Measurements from ENCODE around the gene GCNT4. TPM values are rescaled to one million over a fixed set of nuclear protein-coding genes. Genes with fewer than 3 reads are reported as not detected.

Gene GCNT4
- total RNA-seq, 4 donors from 2014 or later: 0.66 to 1.5 (median 1.1) TPM

- TF ChIP-seq, protein P1, sequence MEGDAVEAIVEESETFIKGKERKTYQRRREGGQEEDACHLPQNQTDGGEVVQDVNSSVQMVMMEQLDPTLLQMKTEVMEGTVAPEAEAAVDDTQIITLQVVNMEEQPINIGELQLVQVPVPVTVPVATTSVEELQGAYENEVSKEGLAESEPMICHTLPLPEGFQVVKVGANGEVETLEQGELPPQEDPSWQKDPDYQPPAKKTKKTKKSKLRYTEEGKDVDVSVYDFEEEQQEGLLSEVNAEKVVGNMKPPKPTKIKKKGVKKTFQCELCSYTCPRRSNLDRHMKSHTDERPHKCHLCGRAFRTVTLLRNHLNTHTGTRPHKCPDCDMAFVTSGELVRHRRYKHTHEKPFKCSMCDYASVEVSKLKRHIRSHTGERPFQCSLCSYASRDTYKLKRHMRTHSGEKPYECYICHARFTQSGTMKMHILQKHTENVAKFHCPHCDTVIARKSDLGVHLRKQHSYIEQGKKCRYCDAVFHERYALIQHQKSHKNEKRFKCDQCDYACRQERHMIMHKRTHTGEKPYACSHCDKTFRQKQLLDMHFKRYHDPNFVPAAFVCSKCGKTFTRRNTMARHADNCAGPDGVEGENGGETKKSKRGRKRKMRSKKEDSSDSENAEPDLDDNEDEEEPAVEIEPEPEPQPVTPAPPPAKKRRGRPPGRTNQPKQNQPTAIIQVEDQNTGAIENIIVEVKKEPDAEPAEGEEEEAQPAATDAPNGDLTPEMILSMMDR (IDR thresholded peaks at IDR 0.05; ENCODE audit: low read depth): no peak
These were observed 28.8 kb downstream of the GCNT4 start for GRCh38 chr5:75023368-75024159.

- TF ChIP-seq, protein P1 (IDR thresholded peaks at IDR 0.05; ENCODE audit: low read depth): no peak
These were observed 30.6 kb downstream of the GCNT4 start for GRCh38 chr5:75021800-75022199.

- TF ChIP-seq, protein P1 (IDR thresholded peaks at IDR 0.05; ENCODE audit: low read depth): no peak
These were observed 31.1 kb downstream of the GCNT4 start for GRCh38 chr5:75021219-75021618.

DNA sequence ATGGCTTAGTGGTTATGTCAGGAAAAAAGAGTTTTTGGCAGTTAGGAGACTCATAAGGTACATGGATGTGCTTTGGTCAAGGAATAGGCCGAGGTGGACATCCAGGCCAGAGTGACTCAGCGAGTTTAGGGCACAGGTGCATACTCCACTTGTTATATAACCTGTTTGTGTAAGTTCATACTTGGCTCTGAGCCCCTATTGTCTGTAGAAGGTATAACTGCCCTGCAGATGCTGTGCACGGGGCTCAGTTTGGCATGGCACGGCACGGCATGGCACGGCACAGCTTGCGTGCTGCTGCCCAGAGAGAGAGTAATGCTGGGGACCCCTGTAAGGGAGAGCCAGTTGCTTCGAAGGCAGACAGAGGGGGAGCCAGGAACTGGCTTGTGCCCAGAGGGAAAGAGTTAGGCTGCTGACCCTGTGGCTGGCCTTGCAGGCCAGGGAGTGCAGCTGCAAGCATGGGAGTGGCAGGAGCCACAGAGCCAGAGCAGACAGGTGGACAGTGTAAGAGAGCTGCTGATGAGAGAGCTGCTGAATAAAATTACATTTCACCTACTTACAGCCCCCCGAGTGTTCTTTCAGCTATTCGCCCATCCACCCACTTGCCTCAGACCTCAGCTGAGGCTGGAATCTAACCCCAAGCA, 32.2 kb downstream of the GCNT4 start:
- TF ChIP-seq, protein P1 (IDR thresholded peaks at IDR 0.05; ENCODE audit: low read depth): no peak

GRCh38 chr5:75018805-75019587, 33.4 kb downstream of the GCNT4 start:
- TF ChIP-seq, protein P1 (IDR thresholded peaks at IDR 0.05; ENCODE audit: low read depth): no peak

DNA sequence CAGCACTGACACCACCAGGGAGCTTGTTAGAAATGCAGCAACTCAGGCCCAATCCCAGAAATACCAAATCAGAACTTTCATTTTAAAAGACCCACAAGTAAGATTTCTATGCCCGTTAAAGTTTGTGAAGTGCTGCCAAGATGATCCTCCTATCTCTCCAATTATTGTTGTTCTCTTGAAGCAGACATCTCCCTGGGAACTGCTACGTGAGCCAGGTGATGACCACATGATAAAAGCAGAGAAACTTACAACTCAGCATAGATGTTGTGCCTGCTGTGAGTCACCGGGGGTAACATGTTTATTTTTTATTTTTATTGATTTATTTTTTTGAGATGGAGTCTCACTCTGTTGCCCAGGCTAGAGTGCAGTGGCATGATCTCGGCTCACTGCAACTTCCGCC, 34.4 kb downstream of the GCNT4 start:
- TF ChIP-seq, protein P1 (IDR thresholded peaks at IDR 0.05; ENCODE audit: low read depth): no peak

DNA sequence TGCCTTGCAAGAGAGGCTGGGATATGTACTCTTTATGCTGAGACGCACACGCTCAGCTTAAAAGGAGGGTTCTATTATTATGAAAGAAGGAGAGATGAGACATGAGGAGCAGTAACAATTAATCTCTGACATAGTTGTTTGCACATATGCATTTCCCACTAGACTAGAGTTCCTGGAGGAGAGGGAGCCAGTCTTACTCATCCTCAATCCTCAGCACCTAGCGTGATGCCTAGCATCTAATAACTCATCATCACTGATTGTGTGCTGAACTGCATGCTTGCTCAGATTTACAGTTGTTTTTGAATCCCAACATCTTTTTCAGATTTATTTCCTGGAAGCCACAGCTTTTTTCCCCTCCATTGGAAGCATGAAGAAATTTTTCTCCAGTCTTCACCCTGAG, 35.5 kb downstream of the GCNT4 start:
- TF ChIP-seq, protein P1 (IDR thresholded peaks at IDR 0.05; ENCODE audit: low read depth): no peak

All from subcutaneous adipose tissue (tissue), 4 donors.